Epithelial cell of esophagus (primary cell): ENCODE results near the gene ABLIM1.

Experiments used
- DNase-seq: peaks from one replicate; pipeline ENCODE4 v3.0.0; 2010; ENCODE audit warnings: low read depth
- H3K4me3 ChIP-seq: 2 replicates; pipeline ENCODE4 v1.5.1; 2011; ENCODE audit warnings: mild to moderate bottlenecking, low read length, control low read depth
- CTCF ChIP-seq: IDR thresholded peaks from 2 replicates; pipeline ENCODE4 v1.5.1; 2011; ENCODE audit warnings: low read depth, mild to moderate bottlenecking, low read length, control low read depth, inconsistent platforms; ENCODE audit not compliant: insufficient read depth; ENCODE audit errors: missing control alignments

The ABLIM1 gene

GRCh38 chr10:114479836-114480235 is 178.2 kb downstream of the ABLIM1 start:
- TF ChIP-seq CTCF, result no peak
- DNase-seq, result no peak
- H3K4me3 ChIP-seq, result no peak overlapping the region

GRCh38 chr10:114479307-114479706 is 178.8 kb downstream of the ABLIM1 start:
- TF ChIP-seq CTCF, result no peak
- DNase-seq, result no peak
- H3K4me3 ChIP-seq, result no peak overlapping the region

GRCh38 chr10:114478281-114478680 is 179.8 kb downstream of the ABLIM1 start:
- no peak overlapping the region for H3K4me3 ChIP-seq
- no peak for DNase-seq
- TF ChIP-seq CTCF, result no peak

GRCh38 chr10:114477285-114477684 is 180.8 kb downstream of the ABLIM1 start:
- DNase-seq, result no peak
- TF ChIP-seq CTCF, result no peak
- H3K4me3 ChIP-seq, result no peak overlapping the region

GRCh38 chr10:114474989-114475388 is 183.1 kb downstream of the ABLIM1 start:
- H3K4me3 ChIP-seq, result no peak overlapping the region
- DNase-seq, result no peak
- TF ChIP-seq CTCF, result no peak

GRCh38 chr10:114473776-114474175 is 184.3 kb downstream of the ABLIM1 start:
- no peak overlapping the region for H3K4me3 ChIP-seq
- TF ChIP-seq CTCF, result no peak
- no peak for DNase-seq

- DNase-seq, result no peak
Observed at GRCh38 chr10:114472877-114473253, 185.2 kb downstream of the ABLIM1 start.

More at GRCh38 chr10:114472877-114473253, 185.2 kb downstream of the ABLIM1 start:
- TF ChIP-seq CTCF, result no peak
- H3K4me3 ChIP-seq, result no peak overlapping the region
